Right atrium auricular region (tissue), 2 donors: ENCODE measurements around the gene NID2. TPM values are rescaled to one million over a fixed set of nuclear protein-coding genes. Genes with fewer than 3 reads are reported as not detected.

Source experiments
- DNase-seq: peaks from one replicate; pipeline ENCODE4 v3.0.0-alpha.2; 2019; ENCODE audit warnings: low spot score
- H3K27ac ChIP-seq, 2 donors: fragments of 200-600 bp; sonication (generic); 1 replicate in 1 of 2; 2 replicates in 1 of 2; pipeline ENCODE4 v1.5.1; 2016 to 2019
- H3K27me3 ChIP-seq, 2 donors: fragments of 200-600 bp; sonication (generic); one replicate each; pipeline versions ENCODE4 v1.5.1 to v1.6.0; 2017 to 2019
- H3K36me3 ChIP-seq: fragments of 200-600 bp; sonication (generic); one replicate; pipeline ENCODE4 v1.5.1; 2016
- H3K4me1 ChIP-seq, 2 donors: fragments of 200-600 bp; sonication (generic); one replicate each; pipeline versions ENCODE4 v1.5.1 to v1.6.0; 2017 to 2019
- H3K4me3 ChIP-seq, 2 donors: fragments of 200-600 bp; sonication (generic); 1 replicate in 1 of 2; 2 replicates in 1 of 2; pipeline ENCODE4 v1.5.1; 2017 to 2019; ENCODE audit warnings: mild to moderate bottlenecking in 1 of 2, moderate library complexity in 1 of 2
- H3K9me3 ChIP-seq, 2 donors: fragments of 200-600 bp; sonication (generic); one replicate each; pipeline ENCODE4 v1.5.1; 2019
- CTCF ChIP-seq, 2 donors: fragments of 200-600 bp; sonication (generic); IDR thresholded peaks; one replicate each; pipeline ENCODE4 v1.5.1; 2019; ENCODE audit warnings: antibody characterized with exemption in 2 of 2
- total RNA-seq, 2 donors: library from RNA; depleted of rRNA; stranded (reverse); fragments of >200 nt; gene quantifications; one replicate each; pipeline ENCODE4 v1.1.0, GENCODE V29; 2016

NID2 gene
- total RNA-seq, 2 donors from 2014 or later: 23.0 to 41.2 TPM

- peaks cover 10% of the 10 kb centered on the region for H3K36me3 ChIP-seq
- H3K27me3 ChIP-seq: no peaks in the 10 kb centered on the region
- no peak for DNase-seq
- H3K4me3 ChIP-seq: no peak overlapping the region
- H3K9me3 ChIP-seq: no peaks in the 10 kb centered on the region
- no peak for TF ChIP-seq CTCF (IDR thresholded peaks at IDR 0.05)
- peaks cover 0 to 67% of the 10 kb centered on the region in 2 donors for H3K4me1 ChIP-seq
- H3K27ac ChIP-seq: peak overlapping the region; percentile 45 to 69
Observed at GRCh38 chr14:52025310-52025709, 43.5 kb downstream of the NID2 start.

- Histone ChIP-seq H3K27ac (peak overlapping the region; percentile 8 to 50), H3K4me1 (peaks cover 0 to 85% of the 10 kb centered on the region in 2 donors), H3K9me3 (no peaks in the 10 kb centered on the region), H3K27me3 (no peaks in the 10 kb centered on the region), H3K36me3 (peaks cover 22% of the 10 kb centered on the region), H3K4me3 (no peak overlapping the region)
- TF ChIP-seq CTCF (IDR thresholded peaks at IDR 0.05): no peak
- DNase-seq: no peak
Observed at GRCh38 chr14:52023518-52023917, 45.3 kb downstream of the NID2 start.

- H3K36me3 ChIP-seq: peaks cover 15% of the 10 kb centered on the region
- H3K9me3 ChIP-seq: no peaks in the 10 kb centered on the region
- no peak for TF ChIP-seq CTCF (IDR thresholded peaks at IDR 0.05)
- no peak for DNase-seq
- H3K4me3 ChIP-seq: no peak overlapping the region
- H3K4me1 ChIP-seq: peaks cover 0 to 90% of the 10 kb centered on the region in 2 donors
- no peaks in the 10 kb centered on the region for H3K27me3 ChIP-seq
- peak overlapping the region; percentile 12 to 52 for H3K27ac ChIP-seq
Observed at GRCh38 chr14:52021957-52022600, 46.8 kb downstream of the NID2 start.

- Histone ChIP-seq H3K27me3 (no peaks in the 10 kb centered on the region), H3K36me3 (peaks cover 15% of the 10 kb centered on the region), H3K9me3 (no peaks in the 10 kb centered on the region), H3K4me3 (no peak overlapping the region), H3K4me1 (peaks cover 0 to 87% of the 10 kb centered on the region in 2 donors), H3K27ac (peak overlapping the region; percentile 12 to 52)
- TF ChIP-seq CTCF (IDR thresholded peaks at IDR 0.05): no peak
- DNase-seq: no peak
Observed at GRCh38 chr14:52020866-52021717, 47.8 kb downstream of the NID2 start.

GRCh38 chr14:52020161-52020714, 48.6 kb downstream of the NID2 start:
- no peak for TF ChIP-seq CTCF (IDR thresholded peaks at IDR 0.05)
- H3K27me3 ChIP-seq: no peaks in the 10 kb centered on the region
- peak overlapping the region; percentile 4 to 52 for H3K27ac ChIP-seq
- H3K4me1 ChIP-seq: peaks cover 0 to 87% of the 10 kb centered on the region in 2 donors
- no peaks in the 10 kb centered on the region for H3K9me3 ChIP-seq
- H3K4me3 ChIP-seq: no peak overlapping the region
- H3K36me3 ChIP-seq: peaks cover 15% of the 10 kb centered on the region
- no peak for DNase-seq
